ENCODE results near the gene PCAT7.
"Not testable (repeated sequence)": the region's sequence is repeated elsewhere in the genome, so short reads cannot be mapped to it uniquely, and the experiment has no call there.

The PCAT7 gene

DNA sequence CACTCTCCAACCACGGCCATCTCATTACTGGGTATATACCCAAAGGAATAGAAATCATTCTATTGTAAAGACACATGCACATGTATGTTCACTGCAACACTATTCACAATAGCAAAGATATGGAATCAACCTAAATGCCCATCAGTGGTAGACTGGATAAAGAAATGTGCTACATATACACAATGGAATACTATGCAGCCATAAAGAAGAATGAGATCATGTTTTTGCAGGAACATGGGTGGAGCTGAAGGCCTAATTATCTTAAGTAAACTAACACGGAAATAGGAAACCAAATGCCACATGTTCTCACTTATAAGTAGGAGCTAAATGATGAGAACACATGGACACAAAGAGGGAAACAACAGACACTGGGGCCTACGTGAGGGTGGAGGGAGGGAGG lies 9.4 kb downstream of the PCAT7 start:
- DNase-seq, result not testable (repeated sequence)

DNA sequence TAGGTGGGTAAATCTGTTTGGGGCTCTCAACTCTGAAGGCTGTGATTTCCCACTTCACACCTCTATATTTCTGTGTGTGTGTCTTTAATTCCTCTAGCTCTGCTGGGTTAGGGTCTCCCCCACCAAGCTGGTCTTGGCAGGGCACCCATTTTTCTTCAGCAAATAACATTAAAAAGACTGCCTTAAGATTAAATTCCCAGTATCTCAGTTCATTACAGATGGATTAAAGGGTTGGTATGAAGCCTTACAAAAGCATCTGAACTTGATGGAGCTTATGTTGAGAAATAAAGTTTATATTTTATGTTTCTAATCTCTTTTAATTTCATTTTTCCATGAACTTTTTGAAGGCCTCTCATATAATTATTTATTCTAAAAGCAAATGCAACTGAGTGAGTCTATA lies 11.7 kb downstream of the PCAT7 start:
- no peak for DNase-seq

DNA sequence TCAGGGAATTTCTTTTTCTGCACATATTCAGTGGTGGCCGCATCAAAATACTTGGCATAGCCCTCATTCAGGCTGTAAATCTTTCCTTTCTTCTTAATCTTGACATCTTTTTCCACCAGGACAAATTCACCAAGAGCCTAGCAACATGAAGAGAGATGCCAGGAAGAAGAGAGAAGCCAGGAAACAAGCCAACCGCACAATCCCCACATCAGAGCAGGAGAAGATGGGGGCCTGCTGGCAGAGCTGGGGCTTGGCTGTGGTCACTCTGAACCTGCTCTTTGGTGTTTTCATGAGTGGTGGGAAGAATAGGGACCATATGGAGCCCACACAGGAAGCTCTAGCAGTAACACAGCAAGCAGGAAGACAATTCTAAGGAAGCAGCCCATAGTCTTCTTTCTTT lies 12.4 kb downstream of the PCAT7 start:
- no peak for DNase-seq

DNA sequence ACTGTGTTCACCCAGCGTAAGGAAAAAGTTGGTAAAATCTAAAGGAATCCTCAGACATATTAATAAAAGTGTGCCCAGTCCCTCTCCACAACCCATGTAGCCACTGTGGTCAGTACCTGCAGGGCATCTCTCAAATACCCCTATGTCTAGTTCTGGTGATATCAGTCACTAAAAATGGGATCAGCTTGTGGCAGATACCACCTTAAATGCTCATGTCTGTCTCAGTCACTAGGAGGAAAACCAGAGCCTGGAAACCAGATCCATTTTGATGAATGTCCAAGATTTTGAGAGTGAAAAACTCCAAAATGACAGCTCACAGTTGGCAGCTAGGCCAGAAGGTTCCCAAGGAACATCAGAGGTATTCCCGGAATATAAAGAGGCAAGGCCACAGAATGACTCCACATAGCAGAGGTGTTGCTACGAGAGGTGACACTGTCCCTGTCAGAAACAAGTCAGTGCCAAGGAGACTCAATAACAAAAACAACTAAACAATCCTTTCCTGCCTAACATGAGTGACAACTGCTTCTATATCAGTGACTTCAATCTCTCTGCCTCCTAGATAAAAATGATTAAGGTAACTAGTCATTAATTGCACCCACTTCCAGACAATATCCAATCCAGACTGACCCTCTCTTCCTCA lies 13.5 kb downstream of the PCAT7 start:
- DNase-seq, result no peak

DNA sequence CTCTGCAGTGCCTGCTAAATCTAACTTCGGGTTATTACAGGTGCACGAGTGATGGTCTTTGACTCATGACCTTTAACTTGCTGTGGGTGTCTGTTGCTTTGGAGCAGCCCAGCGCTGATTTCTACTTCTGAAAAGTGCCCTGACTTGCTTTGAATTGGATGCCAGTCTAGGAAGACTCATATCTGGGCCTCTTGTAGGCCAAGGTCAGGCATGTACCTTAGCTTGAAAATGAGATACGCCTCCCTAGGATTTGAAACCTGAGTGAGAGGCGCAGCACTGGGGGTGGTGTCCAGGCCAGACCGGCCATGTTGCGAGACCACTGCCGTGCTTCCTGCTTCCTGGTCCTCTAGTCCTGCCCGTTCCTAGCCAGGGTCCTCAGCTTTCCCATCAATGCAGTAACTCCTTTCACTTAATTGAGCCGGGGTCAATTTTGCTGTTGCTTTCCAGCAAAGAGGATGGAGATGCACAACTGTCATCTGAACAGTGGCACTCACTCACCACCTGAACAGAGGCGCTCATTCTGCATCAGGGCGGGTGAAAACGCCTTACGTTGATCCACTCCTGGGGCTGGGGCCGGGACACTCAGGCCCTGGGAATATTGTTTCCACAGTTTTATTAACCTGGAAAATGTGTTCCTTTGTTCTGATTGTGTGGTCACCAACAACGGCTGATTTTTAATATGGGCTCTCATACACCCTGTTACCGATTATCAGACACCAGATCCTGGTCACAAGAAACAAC lies 14.3 kb downstream of the PCAT7 start:
- no peak for DNase-seq

DNA sequence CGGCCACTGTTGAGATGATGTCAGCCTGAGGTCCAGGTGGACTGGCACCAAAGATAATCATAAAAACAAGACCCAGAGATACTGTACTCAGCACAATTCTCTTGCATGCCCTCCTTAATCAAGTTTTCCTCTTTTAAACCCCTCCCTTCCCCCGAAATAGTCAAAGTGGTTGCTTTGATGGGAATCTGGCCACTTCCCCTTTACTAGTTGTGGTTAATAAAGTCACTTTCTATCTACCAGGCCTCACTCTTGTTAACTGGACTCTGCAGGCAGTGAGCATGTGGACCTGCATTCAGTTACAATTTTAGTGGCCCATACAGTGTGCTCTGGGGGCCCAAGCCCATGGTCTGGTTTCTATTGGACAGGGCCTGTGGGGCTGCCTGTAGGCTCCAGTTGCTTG lies 21.2 kb downstream of the PCAT7 start:
- DNase-seq, result no peak

DNA sequence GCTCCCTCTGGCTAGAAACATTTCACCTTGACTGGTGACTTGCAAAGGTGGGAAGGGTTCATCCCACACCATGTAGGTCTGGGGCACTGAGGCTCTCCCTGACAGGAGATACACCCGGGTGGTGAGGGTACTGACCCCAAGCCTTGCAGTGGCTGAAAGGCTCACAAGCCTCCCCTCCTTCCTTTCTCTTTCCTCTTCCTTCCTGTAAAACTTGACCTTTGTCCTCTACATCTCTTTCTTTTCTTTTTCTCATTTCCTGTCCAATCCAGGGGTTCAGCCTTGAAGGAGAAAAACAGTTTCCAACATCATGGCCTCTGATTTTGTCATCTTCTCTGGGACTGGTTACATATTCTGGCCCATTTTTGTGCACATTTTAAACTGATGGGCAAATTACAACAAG lies 22.2 kb downstream of the PCAT7 start:
- DNase-seq, result no peak

DNA sequence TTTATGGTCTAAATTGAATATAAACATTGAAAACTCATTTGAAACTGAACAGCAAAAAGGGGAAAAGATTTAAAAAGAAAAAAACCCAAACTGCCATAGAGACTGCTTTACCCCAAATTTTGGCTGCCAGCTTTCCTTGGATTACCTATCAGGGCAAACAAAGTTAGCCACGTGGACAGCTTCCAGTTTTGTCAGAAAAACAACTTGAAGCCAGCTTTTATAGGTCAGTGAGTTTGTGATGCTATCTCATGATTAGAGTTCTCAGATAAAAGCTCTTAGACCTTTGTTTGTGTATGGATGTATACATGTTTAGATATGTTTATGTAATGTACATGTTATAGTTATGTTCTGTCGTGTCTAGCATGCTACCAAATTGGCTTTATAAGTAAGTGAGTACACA lies 22.7 kb downstream of the PCAT7 start:
- no peak for DNase-seq

DNA sequence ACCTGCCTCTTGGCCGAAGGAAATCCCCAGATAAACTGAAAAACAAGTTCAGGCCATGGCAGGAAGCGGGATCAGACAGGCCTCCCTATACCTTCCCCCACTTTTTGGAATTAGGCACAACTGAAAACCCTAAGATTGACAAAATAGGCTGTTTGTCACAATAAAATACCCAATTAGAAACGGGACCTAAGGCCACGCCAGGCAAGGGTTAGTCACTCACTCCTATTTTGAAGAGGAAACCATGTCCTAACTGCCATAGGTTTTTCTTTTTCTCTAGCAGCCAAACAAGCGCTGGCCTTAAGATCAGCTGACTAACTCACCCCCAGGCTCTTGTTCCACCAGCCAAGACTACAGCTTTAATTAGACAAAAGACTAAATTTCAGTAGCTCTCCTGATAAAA lies 26.8 kb downstream of the PCAT7 start:
- DNase-seq, result no peak

DNA sequence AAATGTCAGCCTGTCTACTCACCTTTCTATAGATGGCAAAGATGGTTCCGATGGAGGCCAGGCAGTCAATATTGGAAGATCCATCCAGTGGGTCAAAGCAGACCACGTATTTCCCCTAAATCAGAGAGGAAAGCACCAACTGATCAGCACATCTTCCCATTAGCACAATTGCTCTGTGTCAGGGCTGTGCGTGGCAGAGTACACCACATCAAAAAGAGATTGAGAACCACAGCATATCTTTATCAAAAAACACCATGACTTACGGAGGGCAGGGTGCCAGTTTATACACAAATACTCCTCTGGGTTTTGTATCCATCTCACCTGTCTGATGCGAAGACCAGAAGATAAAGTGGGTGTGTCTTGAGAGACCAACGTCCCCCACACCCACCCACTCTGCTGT lies 29.7 kb downstream of the PCAT7 start:
- no peak for DNase-seq

DNA sequence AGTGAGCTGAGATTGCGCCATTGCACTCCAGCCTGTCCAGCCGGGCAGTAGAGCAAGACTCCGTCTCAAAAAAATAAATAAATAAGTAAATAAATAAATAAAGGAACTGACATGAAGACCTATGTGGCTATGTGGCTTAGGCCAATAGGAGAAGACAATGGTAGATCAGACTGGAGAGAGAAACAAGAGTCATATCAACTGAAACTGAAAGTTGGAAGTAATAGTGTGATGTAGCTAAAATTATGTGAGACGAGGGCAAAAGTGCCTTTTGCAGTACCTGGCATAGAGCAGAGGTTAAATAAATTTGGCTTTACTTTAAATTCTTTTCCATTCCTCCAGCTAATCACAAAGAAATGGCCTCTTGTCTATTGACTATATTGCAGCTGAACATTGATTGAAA lies 31.4 kb downstream of the PCAT7 start:
- DNase-seq, result no peak

DNA sequence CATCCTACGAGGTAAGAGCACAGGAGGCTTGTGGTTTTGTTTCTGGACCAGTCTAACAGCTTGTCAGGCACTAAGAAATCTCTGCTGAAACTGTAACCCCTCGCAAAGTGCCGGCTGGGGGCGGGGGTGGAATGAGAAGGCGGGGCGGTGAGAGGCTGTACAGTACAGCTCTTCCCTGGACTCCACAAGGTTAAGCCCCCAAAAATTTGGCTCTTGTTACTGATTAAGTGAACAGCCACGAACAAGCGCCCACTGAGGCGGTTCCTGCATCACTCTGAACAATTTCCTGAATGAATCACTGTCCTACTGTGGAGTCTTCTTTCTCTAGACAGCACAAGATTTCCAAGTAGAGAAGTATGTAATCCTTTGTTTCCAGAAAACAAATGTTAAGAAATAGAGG lies 31.9 kb downstream of the PCAT7 start:
- no peak for DNase-seq

DNA sequence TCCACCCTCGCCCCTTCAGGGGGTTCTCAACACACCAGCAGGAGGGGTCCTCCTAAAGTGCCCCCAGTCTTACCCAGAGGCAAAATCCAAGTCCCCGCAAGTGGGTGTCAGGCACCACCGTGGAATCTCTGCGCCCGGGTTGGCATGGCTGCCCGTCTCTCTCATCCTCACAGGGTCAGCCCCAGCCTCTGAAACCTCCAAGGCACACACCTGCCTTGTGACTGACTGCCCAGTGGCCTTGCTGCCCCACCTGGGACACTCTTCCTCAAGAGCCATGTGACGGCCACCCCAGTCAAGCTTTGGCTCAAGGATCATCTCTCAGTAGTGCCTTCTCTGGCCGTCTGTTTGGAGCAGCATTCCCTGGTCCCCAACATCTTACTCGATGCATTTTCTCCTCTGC lies 33.8 kb downstream of the PCAT7 start:
- no peak for DNase-seq

DNA sequence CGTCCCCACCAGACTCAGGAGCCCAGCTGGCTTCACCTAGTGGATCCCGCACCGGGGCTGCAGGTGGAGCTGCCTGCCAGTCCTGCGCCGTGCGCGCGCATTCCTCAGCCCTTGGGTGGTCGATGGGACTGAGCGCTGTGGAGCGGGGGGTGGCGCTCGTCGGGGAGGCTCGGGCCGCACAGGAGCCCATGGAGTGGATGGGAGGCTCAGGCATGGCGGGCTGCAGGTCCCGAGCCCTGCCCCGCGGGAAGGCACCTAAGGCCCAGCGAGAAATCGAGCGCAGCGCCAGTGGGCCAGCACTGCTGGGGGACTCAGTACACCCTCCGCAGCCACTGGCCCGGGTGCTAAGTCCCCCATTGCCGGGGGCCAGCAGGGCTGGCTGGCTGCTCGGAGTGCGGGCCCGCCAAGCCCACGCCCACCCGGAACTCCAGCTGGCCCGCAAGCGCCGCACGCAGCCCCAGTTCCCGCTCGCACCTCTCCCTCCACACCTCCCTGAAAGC lies 36.2 kb downstream of the PCAT7 start:
- not testable (repeated sequence) for DNase-seq

DNA sequence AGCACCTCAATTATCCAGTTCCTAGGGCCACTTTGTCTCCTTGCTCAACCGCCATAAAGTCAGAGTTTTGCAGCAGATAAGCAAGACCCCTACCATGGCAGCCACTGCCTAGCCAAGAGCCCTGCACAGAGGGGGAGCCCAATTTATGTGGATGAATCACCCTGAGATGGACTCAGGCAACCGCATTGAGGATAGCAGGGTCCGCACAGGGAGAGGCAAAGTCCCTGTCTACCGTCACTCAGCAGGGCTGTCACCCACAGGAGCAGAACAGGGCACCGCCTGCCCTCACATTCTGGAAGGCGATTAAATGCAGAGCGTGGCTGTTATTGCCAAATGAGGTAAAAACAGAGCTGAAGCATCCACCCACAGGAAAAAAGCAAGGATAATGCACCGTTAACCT lies 37.0 kb downstream of the PCAT7 start:
- no peak for DNase-seq

DNA sequence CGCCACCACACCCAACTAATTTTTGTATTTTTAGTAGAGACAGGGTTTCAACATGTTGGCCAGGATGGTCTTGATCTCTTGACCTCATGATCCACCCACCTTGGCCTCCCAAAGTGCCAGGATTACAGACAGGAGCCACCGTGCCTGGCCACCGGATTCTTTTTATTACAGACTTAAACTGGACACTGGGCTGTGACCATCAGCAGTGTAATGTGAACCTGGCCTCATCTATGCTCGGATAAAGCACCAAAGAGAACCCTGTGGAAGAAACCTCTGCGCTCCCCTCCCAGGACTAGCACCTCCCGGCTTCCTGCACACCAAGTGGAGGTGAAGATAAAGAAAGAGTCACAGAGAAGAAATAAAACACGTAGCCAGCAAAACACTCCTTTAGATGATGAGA lies 37.8 kb downstream of the PCAT7 start:
- not testable (repeated sequence) for DNase-seq

DNA sequence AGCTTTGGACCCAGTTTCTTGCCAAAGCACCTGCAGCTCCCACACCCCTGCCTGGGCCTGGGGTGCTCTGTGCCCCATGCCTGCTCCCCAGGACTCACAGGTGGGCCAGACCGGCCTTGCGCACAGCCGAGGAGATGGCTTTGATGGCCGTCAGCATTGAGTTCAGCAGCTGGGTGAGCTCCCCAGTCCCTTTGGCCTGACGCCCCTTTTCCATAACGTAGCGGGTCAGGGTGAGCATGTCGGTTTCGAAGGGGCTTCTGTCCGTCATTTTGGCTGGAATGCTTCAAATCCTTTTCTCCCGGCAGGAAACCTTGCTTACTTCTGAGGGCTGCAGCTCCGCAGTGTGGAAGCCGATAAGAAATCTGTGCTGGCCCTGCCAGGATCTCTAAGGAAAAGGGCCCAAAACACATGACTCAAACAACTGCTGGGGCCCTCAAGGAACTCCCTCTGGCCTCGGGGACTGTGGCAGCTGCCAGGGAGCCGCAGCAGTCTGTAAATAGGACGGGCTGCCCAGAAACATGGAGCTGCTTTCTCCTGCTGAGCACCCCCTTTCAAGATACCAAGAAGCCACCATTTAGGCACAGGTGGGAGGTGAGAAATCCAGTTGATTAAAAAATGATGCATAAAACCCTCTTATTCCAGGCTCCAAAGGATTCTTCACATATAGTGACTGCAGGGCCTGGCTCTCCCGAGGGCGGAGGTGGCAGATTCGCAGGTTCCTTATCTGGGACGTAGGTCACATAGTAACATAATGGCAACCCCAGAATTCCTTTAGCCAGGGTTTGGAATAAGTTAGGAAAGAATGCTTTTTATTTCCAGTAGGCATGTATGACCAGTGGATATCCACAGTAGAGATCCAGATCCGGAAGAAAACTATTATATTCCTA lies 38.8 kb downstream of the PCAT7 start, which contains the start of gene FBP2:
TSS of gene FBP2 (minus strand) at position 366 of the 887 bp plus-strand sequence. CDS start at position 268, 98 bp downstream.
- no peak for DNase-seq

DNA sequence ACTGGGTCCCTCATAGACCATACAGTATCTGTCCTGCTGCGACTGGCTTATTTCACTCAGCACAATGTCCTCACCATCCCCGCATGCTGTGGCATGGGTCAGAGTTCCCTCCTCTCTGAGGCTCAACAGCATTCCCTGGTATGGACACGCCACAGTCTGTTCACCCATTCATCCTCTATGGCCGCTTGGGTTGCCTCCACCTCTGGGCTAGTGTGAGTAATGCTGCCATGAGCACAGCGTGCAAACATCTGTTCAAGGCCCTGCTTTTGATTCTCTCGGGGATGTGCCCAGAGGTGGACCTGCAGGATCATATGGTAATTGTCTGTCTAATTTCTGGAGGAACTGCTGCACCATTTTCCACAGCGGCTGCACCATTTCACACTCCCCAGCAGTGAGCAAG lies 44.2 kb downstream of the PCAT7 start:
- no peak for DNase-seq

DNA sequence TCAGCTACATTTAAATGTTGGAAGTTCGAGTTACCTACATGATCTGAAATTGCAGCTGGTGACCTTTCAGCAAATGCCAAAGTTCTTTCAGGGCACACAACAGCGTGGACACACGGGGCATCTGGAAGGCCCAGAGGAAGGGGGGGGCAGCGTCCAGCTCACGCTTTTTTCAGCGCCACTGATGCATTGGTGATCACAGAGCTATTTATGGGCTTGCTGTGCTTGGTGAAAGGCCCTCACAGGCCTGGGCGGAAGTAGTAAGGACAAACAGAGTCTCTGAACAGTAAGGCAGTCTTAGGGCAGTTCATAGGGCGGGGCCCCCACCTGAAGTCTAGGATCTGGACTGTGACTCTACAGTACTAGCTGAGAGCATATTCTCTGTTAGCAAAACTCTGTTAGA lies 45.4 kb downstream of the PCAT7 start:
- no peak for DNase-seq

DNA sequence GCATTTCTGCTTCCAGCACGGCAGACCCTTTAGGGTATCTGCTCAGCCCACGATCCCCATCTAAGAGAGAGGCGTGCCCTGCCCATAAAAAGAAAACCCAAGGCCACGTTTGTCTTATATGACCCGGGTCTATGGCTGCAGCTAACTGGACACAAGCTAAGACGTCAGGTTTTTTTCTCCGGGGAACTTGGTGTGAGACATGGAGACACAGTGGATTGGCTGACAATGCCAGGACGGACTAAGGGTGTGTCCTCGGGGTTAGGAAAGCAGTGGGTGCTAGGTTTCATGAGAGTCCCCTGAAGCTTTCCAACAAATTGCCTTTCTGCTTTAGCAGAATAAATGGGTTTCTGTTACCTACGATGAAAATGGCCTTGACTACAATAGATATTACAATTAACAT lies 45.8 kb downstream of the PCAT7 start:
- no peak for DNase-seq

DNA sequence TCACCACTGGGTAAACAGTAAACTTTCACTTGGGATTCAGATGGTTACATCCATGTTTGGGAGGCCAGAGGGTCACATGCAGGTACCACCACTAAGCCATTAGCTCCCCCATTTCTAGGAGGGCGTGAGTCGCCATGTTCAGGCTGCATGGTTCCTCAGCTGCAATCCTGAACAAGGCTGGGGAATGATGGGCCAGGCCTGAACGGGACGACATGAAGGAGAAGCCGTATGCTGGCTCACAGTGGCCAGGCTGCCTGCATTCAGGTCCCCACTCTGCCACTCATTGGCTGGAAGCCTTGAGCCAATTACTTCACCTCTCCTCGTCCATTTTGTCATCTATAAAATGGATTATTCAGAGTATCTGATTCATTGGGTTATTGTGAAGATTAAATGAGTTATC lies 47.8 kb downstream of the PCAT7 start:
- no peak for DNase-seq

DNA sequence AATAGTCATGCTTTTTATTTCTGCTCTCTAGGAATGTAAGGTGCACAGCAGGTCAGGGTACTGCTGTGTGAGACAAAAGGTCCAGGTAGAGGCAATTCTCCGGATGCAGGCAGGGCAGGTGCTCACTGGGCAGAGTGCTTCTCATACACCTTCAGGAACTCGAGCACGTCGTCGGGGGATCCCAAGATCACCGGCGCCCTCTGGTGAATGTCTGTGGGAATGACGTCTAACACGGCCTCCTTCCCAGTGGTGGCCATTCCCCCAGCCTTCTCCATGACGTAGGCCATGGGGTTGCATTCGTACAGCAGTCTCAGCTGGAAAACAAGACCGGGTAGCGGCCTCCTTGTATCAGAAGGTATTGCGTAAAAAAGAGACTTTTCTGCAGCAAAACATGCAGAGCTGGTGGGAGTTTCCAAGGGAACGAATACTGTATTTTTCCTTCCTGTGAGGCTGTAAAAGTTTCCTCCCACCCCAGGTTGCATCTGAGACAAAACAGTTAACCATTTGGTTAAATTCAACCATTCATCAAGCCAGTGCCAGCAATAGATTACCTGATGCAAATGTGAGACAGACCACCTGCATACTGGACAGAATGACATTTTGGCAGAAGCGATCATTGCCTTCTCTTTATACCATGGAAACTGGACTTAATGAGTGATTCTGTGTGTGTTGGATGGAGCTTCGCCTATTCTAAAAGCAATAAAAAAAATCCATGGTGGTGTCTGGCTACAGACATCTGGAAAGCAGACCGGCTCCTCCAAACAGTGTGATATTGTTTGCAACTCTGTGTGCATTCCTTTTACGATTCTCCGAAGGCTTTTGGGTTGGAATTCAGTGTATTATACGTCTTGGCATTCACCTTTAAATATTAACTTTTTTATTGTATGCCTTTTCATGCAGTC lies 48.6 kb downstream of the PCAT7 start:
- DNase-seq, result peak; percentile 48

Measured in T-helper 9 cell (primary cell).